Right lobe of liver (tissue), 6 donors: ENCODE results near the gene RASAL2. TPM values are rescaled to one million over a fixed set of nuclear protein-coding genes. Genes with fewer than 3 reads are reported as not detected.

ENCODE experiments used
- ATAC-seq, 4 donors: fragments of 200-7000 bp; cut with Tn5 transposase; one replicate each; pipeline ENCODE4 v1.9.1; 2020; ENCODE audit warnings: mild to moderate bottlenecking in 4 of 4, moderate library complexity in 4 of 4
- DNase-seq, 3 donors: peaks; one replicate each; pipeline ENCODE4 v3.0.0-alpha.2; 2020
- H3K27ac ChIP-seq, 3 donors: fragments of 200-600 bp; one replicate each; pipeline ENCODE4 v1.8.0; 2022
- H3K27me3 ChIP-seq, 2 donors: fragments of 200-600 bp; one replicate each; pipeline ENCODE4 v1.8.0; 2022
- H3K36me3 ChIP-seq, 4 donors: fragments of 200-600 bp; sonication (generic) in 1 of 4; one replicate each; pipeline versions ENCODE4 v1.5.1 to v1.8.0; 2017 to 2022; ENCODE audit warnings: control low read depth in 1 of 4
- H3K4me1 ChIP-seq, 4 donors: fragments of 200-600 bp; sonication (generic) in 1 of 4; one replicate each; pipeline versions ENCODE4 v1.5.1 to v1.8.0; 2017 to 2022; ENCODE audit warnings: control low read depth in 1 of 4
- H3K4me3 ChIP-seq, 3 donors: fragments of 200-600 bp; one replicate each; pipeline ENCODE4 v1.8.0; 2022
- H3K9me3 ChIP-seq, 4 donors: fragments of 200-600 bp; sonication (generic) in 1 of 4; one replicate each; pipeline versions ENCODE4 v1.5.1 to v1.8.0; 2017 to 2022; ENCODE audit warnings: control low read depth in 1 of 4
- CTCF ChIP-seq, 4 donors: fragments of 200-600 bp in 3 of 4; fragments of 450-650 bp in 1 of 4; IDR thresholded peaks; one replicate each; pipeline versions ENCODE4 v1.5.1 to v1.8.0; 2016 to 2022; ENCODE audit warnings: antibody characterized with exemption in 4 of 4, mild to moderate bottlenecking in 2 of 4
- POLR2A ChIP-seq: fragments of 450-650 bp; IDR thresholded peaks from one replicate; pipeline ENCODE4 v1.6.1; 2017; ENCODE audit warnings: antibody characterized with exemption, mild to moderate bottlenecking
- WGBS: methylation state at CpG from one replicate; pipeline ENCODE4 v1.1.6; 2018; ENCODE audit warnings: low coverage, low lambda C conversion rate; ENCODE audit not compliant: insufficient coverage; ENCODE audit errors: missing lambda C conversion rate; 5-methylcytosine and 5-hydroxymethylcytosine counted together
- intact Hi-C, 2 donors: fragments of 100-400 bp; cut with DNase I; formaldehyde crosslinking; loops; one replicate each; pipeline versions ENCODE4 v1.11.2 to v1.14.1; 2022
- total RNA-seq, 6 experiments: library from RNA; depleted of rRNA in 2 of 6; stranded (reverse); fragments of >200 nt in 2 of 6; fragmentation: NEBNext Ultra II Directional in 3 of 6; extraction: Animal tissue kit (Norgen Biotek cat#: 25700) in 3 of 6; gene quantifications; one replicate each; pipeline versions ENCODE4 v1.1.0 to v1.2.4, GENCODE V29; 2016 to 2023
- donor health status: DM: no; HTN: yes; CAD: no.
- donor health status: DM: no; HTN: no; CAD: no.
- donor health status: DM: no; HTN: no; CAD: no.
- donor health status: DM: no; HTN: yes; CAD: no.
- donor health status: DM: no; HTN: yes; CAD: no.

The RASAL2 gene
- total RNA-seq, 6 experiments from 2014 or later, result 3.6 to 6.0 (median 5.2) TPM

GRCh38 chr1:178209935-178210334 lies 116.0 kb downstream of the RASAL2 start:
- DNase-seq (no peak), ATAC-seq (no peak)
- Histone ChIP-seq H3K36me3 (no peaks in the 10 kb centered on the region), H3K27ac (no peak overlapping the region), H3K9me3 (peaks cover 0 to 6% (median 0%) of the 10 kb centered on the region in 4 donors), H3K4me3 (no peak overlapping the region), H3K4me1 (no peaks in the 10 kb centered on the region), H3K27me3 (no peaks in the 10 kb centered on the region)
- intact Hi-C loops, result no loop called here
- WGBS, result 86% methylated on average over 1 of the region's 1 CpG
- TF ChIP-seq CTCF (IDR thresholded peaks at IDR 0.05) (no peak), POLR2A (no peak)

GRCh38 chr1:178218550-178218949 lies 124.6 kb downstream of the RASAL2 start:
- Histone ChIP-seq H3K27ac (no peak overlapping the region), H3K9me3 (no peaks in the 10 kb centered on the region), H3K27me3 (no peaks in the 10 kb centered on the region), H3K36me3 (no peaks in the 10 kb centered on the region), H3K4me1 (no peaks in the 10 kb centered on the region), H3K4me3 (no peak overlapping the region)
- 89% methylated on average over 6 of the region's 6 CpGs for WGBS
- no peak for TF ChIP-seq POLR2A
- no peak for TF ChIP-seq CTCF (IDR thresholded peaks at IDR 0.05)
- intact Hi-C loops, result no loop called here
- ATAC-seq (no peak), DNase-seq (no peak)

GRCh38 chr1:178220094-178220493 lies 126.2 kb downstream of the RASAL2 start:
- no peak overlapping the region for H3K4me3 ChIP-seq
- peaks cover 0 to 5% (median 0%) of the 10 kb centered on the region in 4 donors for H3K4me1 ChIP-seq
- ATAC-seq, result no peak
- TF ChIP-seq CTCF (IDR thresholded peaks at IDR 0.05) (no peak), POLR2A (no peak)
- no peaks in the 10 kb centered on the region for H3K36me3 ChIP-seq
- no peak overlapping the region for H3K27ac ChIP-seq
- H3K27me3 ChIP-seq, result no peaks in the 10 kb centered on the region
- WGBS, result 88% methylated on average over 1 of the region's 1 CpG
- no peak for DNase-seq
- intact Hi-C loops, result no loop called here
- no peaks in the 10 kb centered on the region for H3K9me3 ChIP-seq

- TF ChIP-seq CTCF (IDR thresholded peaks at IDR 0.05), result no peak
- no peak for TF ChIP-seq POLR2A
- DNase-seq, result no peak
- H3K36me3 ChIP-seq, result no peaks in the 10 kb centered on the region
- intact Hi-C loops, result no loop called here
- H3K27ac ChIP-seq, result no peak overlapping the region
- no peaks in the 10 kb centered on the region for H3K9me3 ChIP-seq
- ATAC-seq, result no peak
- H3K27me3 ChIP-seq, result no peaks in the 10 kb centered on the region
- no peak overlapping the region for H3K4me3 ChIP-seq
- WGBS, result 54% methylated on average over 1 of the region's 1 CpG
- peaks cover 0 to 5% (median 0%) of the 10 kb centered on the region in 4 donors for H3K4me1 ChIP-seq
These were observed 129.4 kb downstream of the RASAL2 start for GRCh38 chr1:178223289-178223688.

GRCh38 chr1:178224358-178224757 lies 130.5 kb downstream of the RASAL2 start:
- WGBS, result 24% methylated on average over 4 of the region's 4 CpGs
- H3K36me3 ChIP-seq, result no peaks in the 10 kb centered on the region
- H3K4me3 ChIP-seq, result no peak overlapping the region
- DNase-seq (no peak), ATAC-seq (peak in 2 of 4 donors; percentile 41 to 88)
- H3K9me3 ChIP-seq, result no peaks in the 10 kb centered on the region
- peaks cover 0 to 5% (median 0%) of the 10 kb centered on the region in 4 donors for H3K4me1 ChIP-seq
- no peak overlapping the region for H3K27ac ChIP-seq
- TF ChIP-seq POLR2A, result no peak
- H3K27me3 ChIP-seq, result no peaks in the 10 kb centered on the region
- intact Hi-C loops, result no loop called here
